H9 (cell line): ENCODE data around the gene RPL6. TPM values are rescaled to one million over a fixed set of nuclear protein-coding genes. Genes with fewer than 3 reads are reported as not detected.

Experiments used
- DNase-seq: peaks from one replicate; pipeline ENCODE4 v3.0.0-alpha.2; 2017
- H2AFZ ChIP-seq: one replicate; pipeline ENCODE4 v1.6.1; 2013; ENCODE audit warnings: mild to moderate bottlenecking, low read length, control low read depth, moderate library complexity
- H2AK5ac ChIP-seq: 2 replicates; pipeline ENCODE4 v1.6.1; 2013; ENCODE audit warnings: low read length, control low read depth, mixed read lengths; ENCODE audit not compliant: insufficient read length
- H2BK120ac ChIP-seq: one replicate; pipeline ENCODE4 v1.6.1; 2013; ENCODE audit warnings: low read depth, mild to moderate bottlenecking, low read length, control low read depth, inconsistent platforms; ENCODE audit not compliant: poor library complexity, severe bottlenecking
- H2BK12ac ChIP-seq: 2 replicates; pipeline ENCODE4 v1.6.1; 2013; ENCODE audit warnings: low read length, control low read depth, mixed read lengths, low read depth; ENCODE audit not compliant: insufficient read length
- H2BK15ac ChIP-seq: 2 replicates; pipeline ENCODE4 v1.6.1; 2013; ENCODE audit warnings: low read depth, low read length, control low read depth
- H2BK20ac ChIP-seq: one replicate; pipeline ENCODE4 v1.6.1; 2013; ENCODE audit warnings: low read depth, mild to moderate bottlenecking, low read length, control low read depth, inconsistent platforms; ENCODE audit not compliant: poor library complexity, severe bottlenecking
- H2BK5ac ChIP-seq: 2 replicates; pipeline ENCODE4 v1.6.1; 2013; ENCODE audit warnings: low read length, control low read depth, mixed read lengths; ENCODE audit not compliant: insufficient read length
- H3K14ac ChIP-seq: 2 replicates; pipeline ENCODE4 v1.6.1; 2013; ENCODE audit warnings: low read length, control low read depth; ENCODE audit not compliant: insufficient read depth
- H3K18ac ChIP-seq: 2 replicates; pipeline ENCODE4 v1.6.1; 2013; ENCODE audit warnings: low read depth, mild to moderate bottlenecking, mixed read lengths, low read length, control low read depth; ENCODE audit not compliant: insufficient read length
- H3K23ac ChIP-seq: 2 replicates; pipeline ENCODE4 v1.6.1; 2013; ENCODE audit warnings: low read length, control low read depth, mixed read lengths, low read depth; ENCODE audit not compliant: insufficient read length
- H3K23me2 ChIP-seq: 2 replicates; pipeline ENCODE4 v1.6.1; 2013; ENCODE audit warnings: low read depth, mild to moderate bottlenecking, mixed read lengths, low read length, control low read depth; ENCODE audit not compliant: insufficient read length, poor library complexity, severe bottlenecking
- H3K27ac ChIP-seq: 2 replicates; pipeline ENCODE4 v1.5.1; 2013; ENCODE audit warnings: low read length, control low read depth, mixed read lengths, low read depth; ENCODE audit not compliant: insufficient read length
- H3K27me3 ChIP-seq: 2 replicates; pipeline ENCODE4 v1.6.1; 2013; ENCODE audit warnings: low read length, control low read depth, inconsistent platforms; ENCODE audit not compliant: insufficient read depth
- H3K4ac ChIP-seq: 2 replicates; pipeline ENCODE4 v1.6.1; 2013; ENCODE audit warnings: low read depth, mild to moderate bottlenecking, control low read depth, inconsistent platforms, low read length, moderate library complexity
- H3K4me1 ChIP-seq: 2 replicates; pipeline ENCODE4 v1.6.1; 2013; ENCODE audit warnings: low read length, control low read depth, inconsistent platforms; ENCODE audit not compliant: insufficient read depth
- H3K4me2 ChIP-seq: 2 replicates; pipeline ENCODE4 v1.6.1; 2013; ENCODE audit warnings: low read length, control low read depth, mixed read lengths; ENCODE audit not compliant: insufficient read length, insufficient read depth
- H3K56ac ChIP-seq: 2 replicates; pipeline ENCODE4 v1.6.1; 2013; ENCODE audit warnings: low read depth, mild to moderate bottlenecking, mixed read lengths, low read length, control low read depth; ENCODE audit not compliant: insufficient read length
- H3K79me1 ChIP-seq: 2 replicates; pipeline ENCODE4 v1.6.1; 2013; ENCODE audit warnings: low read depth, mild to moderate bottlenecking, moderate library complexity, low read length, control low read depth, inconsistent platforms; ENCODE audit not compliant: insufficient read depth, poor library complexity, severe bottlenecking
- H3K79me2 ChIP-seq: 2 replicates; pipeline ENCODE4 v1.6.1; 2013; ENCODE audit warnings: low read length, control low read depth, inconsistent platforms; ENCODE audit not compliant: insufficient read depth
- H3K9ac ChIP-seq: 2 replicates; pipeline ENCODE4 v1.6.1; 2013; ENCODE audit warnings: low read length, control low read depth, mixed read lengths; ENCODE audit not compliant: insufficient read length; ENCODE audit errors: extremely low read depth
- H3K9me3 ChIP-seq: one replicate; pipeline ENCODE4 v1.6.1; 2013; ENCODE audit warnings: low read depth, low read length, inconsistent platforms; ENCODE audit not compliant: control insufficient read depth
- H3T11ph ChIP-seq: one replicate; pipeline ENCODE4 v1.6.1; 2013; ENCODE audit warnings: mild to moderate bottlenecking, low read length, control low read depth, inconsistent platforms
- H4K20me1 ChIP-seq: one replicate; pipeline ENCODE4 v1.6.1; 2013; ENCODE audit not compliant: control insufficient read depth, insufficient read length, insufficient read depth
- H4K5ac ChIP-seq: 2 replicates; pipeline ENCODE4 v1.6.1; 2013; ENCODE audit warnings: low read depth, mild to moderate bottlenecking, mixed read lengths, low read length, control low read depth; ENCODE audit not compliant: insufficient read length
- H4K8ac ChIP-seq: replicated peaks from 2 replicates; pipeline ENCODE4 v1.6.1; 2013; ENCODE audit warnings: low read length, control low read depth, mixed read lengths, low read depth; ENCODE audit not compliant: insufficient read length
- H4K91ac ChIP-seq: 2 replicates; pipeline ENCODE4 v1.6.1; 2013; ENCODE audit warnings: low read depth, mild to moderate bottlenecking, moderate library complexity, mixed read lengths, low read length, control low read depth; ENCODE audit not compliant: insufficient read length
- H3K27ac Mint-ChIP-seq, 3 experiments: 2 replicates in 2 of 3; 3 replicates in 1 of 3; pipeline ENCODE4 v1.8.0; 2020 to 2021; ENCODE audit warnings: mixed read lengths in 3 of 3, mild to moderate bottlenecking in 1 of 3, moderate library complexity in 1 of 3
- H3K27me3 Mint-ChIP-seq: 2 replicates; pipeline ENCODE4 v1.8.0; 2021; ENCODE audit warnings: low read depth, mild to moderate bottlenecking, moderate library complexity, mixed read lengths
- H3K36me3 Mint-ChIP-seq, 3 experiments: 2 replicates in 2 of 3; 3 replicates in 1 of 3; pipeline ENCODE4 v1.8.0; 2020 to 2021; ENCODE audit warnings: low read depth in 3 of 3, mixed read lengths in 3 of 3; ENCODE audit not compliant: insufficient read depth in 1 of 3
- H3K4me1 Mint-ChIP-seq, 2 experiments: 2 replicates each; pipeline ENCODE4 v1.8.0; 2020; ENCODE audit warnings: mixed read lengths in 2 of 2
- H3K4me3 Mint-ChIP-seq, 2 experiments: 2 replicates in 1 of 2; 3 replicates in 1 of 2; pipeline ENCODE4 v1.8.0; 2020 to 2021; ENCODE audit warnings: mild to moderate bottlenecking in 2 of 2, mixed read lengths in 2 of 2, moderate library complexity in 1 of 2
- H3K9me3 Mint-ChIP-seq, 2 experiments: 2 replicates in 1 of 2; 3 replicates in 1 of 2; pipeline ENCODE4 v1.8.0; 2020; ENCODE audit warnings: mild to moderate bottlenecking in 2 of 2, mixed read lengths in 2 of 2, moderate library complexity in 1 of 2
- CTCF ChIP-seq: fragments of 200-600 bp; sonication (generic); conservative IDR thresholded peaks from 3 replicates; pipeline ENCODE4 v1.8.0; 2021; ENCODE audit warnings: antibody characterized with exemption, mild to moderate bottlenecking
- WGBS: extraction: QIAGEN DNeasy Blood & Tissue Kit; methylation state at CpG from one replicate; pipeline ENCODE4 v1.1.7; 2013; ENCODE audit warnings: missing lambda C conversion rate, low lambda C conversion rate, mixed read lengths; ENCODE audit not compliant: insufficient read length; ENCODE audit errors: extremely low coverage; 5-methylcytosine and 5-hydroxymethylcytosine counted together
- total RNA-seq: library from RNA; stranded (reverse); gene quantifications from 2 replicates; pipeline ENCODE4 v1.2.1, GENCODE V29; 2021

Gene RPL6
- total RNA-seq, 1 experiment from 2014 or later, result 1,921 TPM

- Histone ChIP-seq H3K4me2 (no peak overlapping the region), H3K79me1 (peaks cover 1% of the 10 kb centered on the region), H3K18ac (no peak overlapping the region), H4K91ac (no peak overlapping the region), H4K5ac (no peak overlapping the region), H3K4me1 (no peaks in the 10 kb centered on the region), H3K14ac (no peak overlapping the region), H3K9me3 (no peaks in the 10 kb centered on the region), H2AK5ac (no peak overlapping the region), H3K56ac (no peak overlapping the region), H2BK5ac (no peak overlapping the region), H3T11ph (no peak overlapping the region), H2BK12ac (no peak overlapping the region), H3K79me2 (no peaks in the 10 kb centered on the region), H4K20me1 (no peaks in the 10 kb centered on the region), H2BK20ac (no peak overlapping the region), H2BK15ac (no peak overlapping the region), H4K8ac (no peak overlapping the region), H2AFZ (no peak overlapping the region), H2BK120ac (no peak overlapping the region), H3K4ac (no peak overlapping the region), H3K9ac (no peak overlapping the region), H3K27ac (no peak overlapping the region), H3K23me2 (no peaks in the 10 kb centered on the region), H3K27me3 (no peaks in the 10 kb centered on the region), H3K23ac (no peak overlapping the region)
- DNase-seq, result no peak
- no CpG with 5 or more reads among the region's 5 CpGs for WGBS
- H3K4me1 Mint-ChIP-seq, result no peaks in the 10 kb centered on the region; a peak in 1 of 4 replicates
- peaks cover 23 to 36% (median 28%) of the 10 kb centered on the region in 3 experiments; a peak in 6 of 7 replicates for H3K36me3 Mint-ChIP-seq
- H3K9me3 Mint-ChIP-seq, result no peaks in the 10 kb centered on the region
- no peak overlapping the region for H3K27ac Mint-ChIP-seq
- no peaks in the 10 kb centered on the region; the same call in 1 of the 2 replicates for H3K27me3 Mint-ChIP-seq
- no peak for TF ChIP-seq CTCF
- H3K4me3 Mint-ChIP-seq, result no peak overlapping the region
These were observed 7.4 kb downstream of the RPL6 start for GRCh38 chr12:112401903-112402498.
